ENCODE results near the gene KLC1.

KLC1 gene

GRCh38 chr14:103725739-103726395 lies 96.9 kb downstream of the KLC1 start:
- DNase-seq: no peak
- intact Hi-C loops (cut with DNase I): no loop called here

GRCh38 chr14:103726474-103726873 lies 97.5 kb downstream of the KLC1 start:
- intact Hi-C loops (cut with DNase I): no loop called here
- DNase-seq: no peak

GRCh38 chr14:103727313-103727980 lies 98.4 kb downstream of the KLC1 start:
- peak in 33 of 42 donors; percentile 34 to 80 (median 66) for DNase-seq
- intact Hi-C loops (cut with DNase I): no loop called here

GRCh38 chr14:103728141-103728540 lies 99.1 kb downstream of the KLC1 start:
- DNase-seq: no peak
- intact Hi-C loops (cut with DNase I): no loop called here

- no peak for DNase-seq
- intact Hi-C loops (cut with DNase I): no loop called here
Observed at GRCh38 chr14:103728721-103729120, 99.7 kb downstream of the KLC1 start.

- intact Hi-C loops (cut with DNase I): no loop called here
- peak in 1 of 42 donors; percentile 1 for DNase-seq
Observed at GRCh38 chr14:103729496-103730448, 100.8 kb downstream of the KLC1 start.

GRCh38 chr14:103730490-103731035 lies 101.6 kb downstream of the KLC1 start:
- DNase-seq: peak in 1 of 42 donors; percentile 17
- intact Hi-C loops (cut with DNase I): no loop called here

- intact Hi-C loops (cut with DNase I): no loop called here
- DNase-seq: peak in 1 of 42 donors; percentile 1
Observed at GRCh38 chr14:103731481-103731880, 102.5 kb downstream of the KLC1 start.

GRCh38 chr14:103731916-103732867 lies 103.2 kb downstream of the KLC1 start:
- DNase-seq: peak in 2 of 42 donors; percentile 2 to 15
- intact Hi-C loops (cut with DNase I): no loop called here

GRCh38 chr14:103732868-103733620 lies 104.0 kb downstream of the KLC1 start:
- intact Hi-C loops (cut with DNase I): no loop called here
- peak in 2 of 42 donors; percentile 1 to 5 for DNase-seq

- intact Hi-C loops (cut with DNase I): no loop called here
- DNase-seq: peak in 3 of 42 donors; percentile 1 to 30 (median 29)
Observed at GRCh38 chr14:103733651-103734050, 104.6 kb downstream of the KLC1 start.

GRCh38 chr14:103734081-103734888 lies 105.3 kb downstream of the KLC1 start:
- peak in 5 of 42 donors; percentile 1 to 27 (median 13) for DNase-seq

GRCh38 chr14:103735022-103735421 lies 106.0 kb downstream of the KLC1 start:
- DNase-seq: peak in 7 of 42 donors; percentile 2 to 30 (median 13)
- intact Hi-C loops (cut with DNase I): no loop called here

More at GRCh38 chr14:103734081-103734888, 105.3 kb downstream of the KLC1 start:
- intact Hi-C loops (cut with DNase I): no loop called here

GRCh38 chr14:103735439-103735814 lies 106.4 kb downstream of the KLC1 start:
- intact Hi-C loops (cut with DNase I): no loop called here
- DNase-seq: peak in 14 of 42 donors; percentile 4 to 68 (median 39)

GRCh38 chr14:103735815-103736545 lies 107.0 kb downstream of the KLC1 start:
- intact Hi-C loops (cut with DNase I): no loop called here
- DNase-seq: peak in 7 of 42 donors; percentile 2 to 43 (median 24)

Data from head of caudate nucleus (tissue), 42 donors.